ENCODE measurements around the gene PCP4L1.

DNA sequence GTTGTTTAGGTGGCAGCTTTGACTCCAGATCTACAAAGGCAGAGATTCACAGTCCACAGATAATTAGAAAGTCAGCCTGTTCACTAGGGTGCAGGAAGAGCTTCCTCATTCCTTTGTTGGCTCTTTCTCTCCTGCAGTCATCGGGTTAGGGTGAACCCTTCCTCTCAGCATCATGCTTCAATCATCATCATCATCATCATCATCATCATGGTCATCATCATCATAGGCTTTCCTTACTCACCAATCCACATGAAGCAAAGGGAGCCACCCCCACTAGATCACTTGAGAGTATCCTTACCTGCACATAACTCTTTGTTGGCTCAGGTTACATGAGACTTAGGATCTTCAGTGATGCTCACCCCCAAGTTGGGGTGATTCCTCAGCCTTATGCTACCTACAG, 32.2 kb downstream of the PCP4L1 start:
- TF ChIP-seq, protein P1, sequence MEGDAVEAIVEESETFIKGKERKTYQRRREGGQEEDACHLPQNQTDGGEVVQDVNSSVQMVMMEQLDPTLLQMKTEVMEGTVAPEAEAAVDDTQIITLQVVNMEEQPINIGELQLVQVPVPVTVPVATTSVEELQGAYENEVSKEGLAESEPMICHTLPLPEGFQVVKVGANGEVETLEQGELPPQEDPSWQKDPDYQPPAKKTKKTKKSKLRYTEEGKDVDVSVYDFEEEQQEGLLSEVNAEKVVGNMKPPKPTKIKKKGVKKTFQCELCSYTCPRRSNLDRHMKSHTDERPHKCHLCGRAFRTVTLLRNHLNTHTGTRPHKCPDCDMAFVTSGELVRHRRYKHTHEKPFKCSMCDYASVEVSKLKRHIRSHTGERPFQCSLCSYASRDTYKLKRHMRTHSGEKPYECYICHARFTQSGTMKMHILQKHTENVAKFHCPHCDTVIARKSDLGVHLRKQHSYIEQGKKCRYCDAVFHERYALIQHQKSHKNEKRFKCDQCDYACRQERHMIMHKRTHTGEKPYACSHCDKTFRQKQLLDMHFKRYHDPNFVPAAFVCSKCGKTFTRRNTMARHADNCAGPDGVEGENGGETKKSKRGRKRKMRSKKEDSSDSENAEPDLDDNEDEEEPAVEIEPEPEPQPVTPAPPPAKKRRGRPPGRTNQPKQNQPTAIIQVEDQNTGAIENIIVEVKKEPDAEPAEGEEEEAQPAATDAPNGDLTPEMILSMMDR (conservative IDR thresholded peaks at IDR 0.05), result no peak
- TF ChIP-seq EZH2 (IDR thresholded peaks at IDR 0.05; ENCODE audit: low read depth), result no peak

Measured in PC-9 (cell line).